HG03196 (cell line): ENCODE data around the gene PIGB.
"Not testable (repeated sequence)": the region's sequence is repeated elsewhere in the genome, so short reads cannot be mapped to it uniquely, and the experiment has no call there.

Source experiments
- ATAC-seq: cut with Tn5 transposase; IDR thresholded peaks from one replicate; pipeline ENCODE4 v1.9.1; 2021; ENCODE audit not compliant: unreplicated experiment

Gene PIGB

DNA sequence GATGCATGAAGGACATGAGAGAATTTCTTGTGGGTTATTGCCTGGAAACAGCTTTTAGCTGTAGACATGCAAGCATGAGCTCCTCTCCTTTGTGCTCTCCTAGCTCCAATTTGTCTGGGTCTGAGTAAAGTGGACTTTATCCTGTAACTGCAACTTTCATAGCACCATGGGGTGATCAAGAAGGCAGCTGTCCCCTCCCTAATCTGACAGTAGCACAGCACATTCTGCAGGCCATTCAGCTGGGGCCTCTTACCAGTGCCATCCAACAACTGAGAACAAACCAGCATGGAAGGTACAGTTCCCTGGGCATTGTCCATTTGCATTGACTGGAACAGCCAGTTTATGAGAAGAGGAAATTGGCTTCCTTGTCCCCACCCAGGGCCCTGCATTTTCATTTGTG lies 21.7 kb upstream of the PIGB start:
- no peak for ATAC-seq

DNA sequence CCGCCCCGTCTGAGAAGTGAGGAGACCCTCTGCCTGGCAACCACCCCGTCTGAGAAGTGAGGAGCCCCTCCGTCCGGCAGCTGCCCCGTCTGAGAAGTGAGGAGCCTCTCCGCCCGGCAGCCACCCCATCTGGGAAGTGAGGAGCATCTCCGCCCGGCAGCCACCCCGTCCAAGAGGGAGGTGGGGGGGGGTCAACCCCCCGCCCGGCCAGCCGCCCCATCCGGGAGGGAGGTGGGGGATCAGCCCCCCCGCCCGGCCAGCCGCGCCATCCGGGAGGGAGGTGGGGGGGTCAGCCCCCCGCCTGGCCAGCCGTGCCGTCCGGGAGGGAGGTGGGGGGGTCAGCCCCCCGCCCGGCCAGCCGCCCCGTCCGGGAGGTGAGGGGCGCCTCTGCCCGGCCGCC lies 16.2 kb upstream of the PIGB start:
- ATAC-seq = not testable (repeated sequence)

DNA sequence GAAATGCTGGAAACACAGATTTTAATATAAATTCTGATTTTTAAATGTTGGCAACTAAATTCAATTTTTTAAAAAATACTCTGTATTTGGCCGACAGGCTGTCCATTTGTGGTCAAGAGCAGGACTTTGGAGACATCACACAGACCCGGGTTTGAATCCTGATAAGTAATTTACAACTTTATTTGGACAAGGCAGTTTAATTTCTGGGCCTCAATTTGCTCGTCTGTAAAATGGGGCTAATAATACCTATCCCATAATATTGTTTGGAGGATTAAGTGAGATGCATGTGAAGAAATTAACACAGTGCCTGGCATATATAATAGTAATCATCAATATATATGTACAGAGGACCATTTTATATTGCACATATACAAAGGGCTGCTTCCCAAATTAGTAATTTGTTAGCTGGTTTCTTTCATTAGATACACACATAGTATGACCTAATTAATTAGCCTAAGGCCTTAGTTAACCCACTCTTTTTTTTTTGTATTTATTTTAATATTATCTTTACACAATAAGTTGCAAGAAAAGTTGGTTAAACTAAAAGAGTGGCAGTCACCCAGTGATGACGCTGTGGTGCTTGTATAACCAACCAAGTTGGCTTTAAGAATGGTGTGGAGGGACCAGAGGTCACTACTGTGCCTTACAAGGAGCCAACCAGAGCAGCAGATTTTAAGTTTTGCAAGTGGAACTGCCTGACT lies 665 bp downstream of the PIGB start:
- ATAC-seq = peak; percentile 31

DNA sequence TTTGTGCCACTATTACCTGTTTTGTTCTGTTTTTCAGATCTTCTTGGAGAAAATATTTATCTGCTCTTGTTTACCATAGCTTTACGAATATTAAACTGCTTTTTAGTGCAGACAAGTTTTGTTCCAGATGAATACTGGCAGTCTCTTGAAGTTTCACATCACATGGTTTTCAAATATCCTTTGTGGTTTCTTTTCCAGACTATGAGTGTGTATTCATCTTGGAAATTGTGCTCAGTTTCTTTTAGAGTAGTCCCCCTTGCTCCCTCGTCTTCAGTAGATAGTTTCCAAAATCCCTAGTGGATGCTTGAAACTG lies 1.2 kb downstream of the PIGB start:
- ATAC-seq = no peak

DNA sequence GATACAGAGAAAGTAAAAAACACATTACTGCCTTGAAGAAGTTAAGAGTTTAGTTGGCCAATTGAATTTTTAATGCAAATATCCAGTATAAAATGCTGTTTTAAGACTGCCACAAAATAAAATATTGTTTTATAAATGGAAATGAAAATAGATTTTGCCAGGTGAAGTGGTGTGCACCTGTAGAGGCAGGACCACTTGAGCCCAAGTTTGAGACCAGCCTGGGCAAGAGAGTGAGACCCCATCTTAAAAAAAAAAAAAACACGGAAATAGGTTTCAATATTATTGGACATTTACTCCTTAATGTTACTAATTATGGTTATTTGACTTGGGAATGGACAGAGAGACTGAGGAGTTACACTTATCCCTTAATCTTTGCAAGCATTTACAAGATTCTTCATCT lies 1.9 kb downstream of the PIGB start:
- no peak for ATAC-seq

DNA sequence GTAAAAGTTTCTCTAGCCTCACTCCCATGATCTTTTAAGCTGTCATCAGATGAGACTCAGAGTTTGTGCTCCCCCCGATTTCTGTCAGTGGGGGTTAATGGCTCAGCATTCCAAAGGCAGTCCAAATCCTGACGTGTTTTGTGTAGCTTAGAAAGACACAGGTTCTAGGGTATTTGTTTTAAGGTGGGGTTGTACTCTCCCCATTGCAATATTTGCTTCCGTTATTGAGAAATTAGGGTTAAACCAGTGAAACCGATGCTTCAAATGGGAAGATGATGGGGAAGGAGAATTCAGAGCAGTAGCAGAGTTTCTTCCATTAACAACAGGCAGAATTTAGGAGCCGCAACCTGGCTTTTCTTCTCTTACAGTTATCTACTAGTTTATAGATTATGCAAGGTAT lies 3.4 kb downstream of the PIGB start:
- no peak for ATAC-seq

DNA sequence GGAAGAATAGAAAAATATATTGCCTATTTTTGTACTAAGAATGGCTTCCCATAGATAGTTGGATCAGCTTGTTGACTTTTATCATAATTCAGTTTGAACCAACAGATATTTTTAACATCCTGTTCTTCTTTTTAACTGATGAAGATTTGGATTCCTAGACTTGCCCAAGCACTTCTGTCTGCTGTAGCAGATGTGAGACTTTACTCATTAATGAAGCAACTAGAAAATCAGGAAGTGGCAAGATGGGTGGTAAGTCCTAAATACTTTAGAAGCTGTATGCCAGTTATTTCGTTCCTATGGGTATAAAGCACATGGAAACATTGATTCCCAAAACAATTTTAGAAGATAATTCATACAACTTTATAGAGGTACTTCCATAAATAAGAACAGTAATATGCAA lies 8.4 kb downstream of the PIGB start:
- no peak for ATAC-seq

DNA sequence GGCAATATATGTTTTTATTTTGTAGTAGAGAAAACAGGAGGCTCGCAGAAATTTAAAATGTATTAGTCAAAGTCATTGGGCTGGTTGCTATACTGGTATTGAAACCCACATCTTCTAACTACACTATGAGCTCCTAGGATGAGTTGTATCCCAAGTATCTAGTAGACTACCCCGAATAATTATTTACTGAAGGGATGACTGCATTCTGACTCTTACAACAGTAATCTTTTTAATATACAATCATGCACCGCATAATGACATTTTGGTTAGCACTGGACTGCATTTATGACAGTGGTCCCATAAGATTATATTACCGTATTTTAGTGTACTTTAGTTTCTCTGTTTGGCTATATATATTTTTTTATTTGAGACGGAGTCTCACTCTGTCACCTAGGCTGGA lies 15.3 kb downstream of the PIGB start:
- ATAC-seq = no peak

DNA sequence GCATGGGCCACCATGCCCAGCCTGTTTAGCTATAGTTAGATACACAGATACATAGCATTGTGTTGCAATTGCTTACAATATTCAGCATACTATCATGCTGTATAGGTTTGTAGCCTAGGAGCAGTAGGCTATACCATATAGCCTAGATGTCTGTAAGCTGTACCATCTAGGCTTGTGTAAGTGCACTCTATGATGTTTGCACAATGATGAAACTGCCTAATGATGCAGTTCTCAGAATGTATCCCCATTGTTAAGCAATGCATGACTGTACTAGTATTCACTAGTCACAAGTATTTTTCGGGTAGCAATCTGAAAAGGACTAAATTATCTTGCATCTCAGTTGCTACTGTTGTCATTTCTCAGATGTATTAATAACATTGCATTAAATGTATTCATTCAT lies 16.0 kb downstream of the PIGB start:
- no peak for ATAC-seq

DNA sequence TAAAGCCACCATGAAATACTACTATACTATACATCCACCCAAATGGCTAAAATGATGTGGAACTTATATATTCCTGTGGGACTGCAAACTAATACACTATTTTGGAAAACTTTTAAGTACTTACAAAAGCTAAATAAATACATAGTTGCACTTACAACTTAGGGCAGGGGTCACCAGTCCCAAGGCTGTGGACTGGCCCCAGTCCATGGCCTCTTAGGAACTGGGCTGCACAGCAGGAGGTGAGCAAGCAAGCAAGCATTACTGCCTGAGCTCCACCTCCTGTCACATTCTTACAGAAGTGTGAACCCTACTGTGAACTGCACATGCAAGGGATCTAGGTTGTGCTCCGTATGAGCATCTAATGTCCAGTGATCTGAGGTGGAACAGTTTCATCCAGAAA lies 18.1 kb downstream of the PIGB start:
- no peak for ATAC-seq

DNA sequence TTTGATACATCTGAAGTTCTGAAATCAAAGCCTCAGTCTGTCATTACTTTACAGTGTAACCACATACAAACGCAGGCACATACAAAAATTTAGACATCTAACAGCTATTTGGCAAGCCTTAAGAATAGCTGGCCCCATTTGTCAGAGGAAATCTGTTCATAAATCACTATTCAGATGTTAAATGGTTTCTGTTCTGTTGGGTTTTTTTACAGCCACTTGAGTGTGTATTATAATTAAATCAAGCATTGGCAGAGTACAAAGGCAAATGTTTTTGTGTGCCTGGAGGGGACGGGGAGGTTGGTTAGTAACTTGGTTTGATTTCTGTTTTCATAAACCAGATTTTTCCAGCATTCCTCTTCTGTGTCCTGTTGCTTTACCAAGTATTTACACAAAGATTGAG lies 24.1 kb downstream of the PIGB start:
- ATAC-seq = no peak

DNA sequence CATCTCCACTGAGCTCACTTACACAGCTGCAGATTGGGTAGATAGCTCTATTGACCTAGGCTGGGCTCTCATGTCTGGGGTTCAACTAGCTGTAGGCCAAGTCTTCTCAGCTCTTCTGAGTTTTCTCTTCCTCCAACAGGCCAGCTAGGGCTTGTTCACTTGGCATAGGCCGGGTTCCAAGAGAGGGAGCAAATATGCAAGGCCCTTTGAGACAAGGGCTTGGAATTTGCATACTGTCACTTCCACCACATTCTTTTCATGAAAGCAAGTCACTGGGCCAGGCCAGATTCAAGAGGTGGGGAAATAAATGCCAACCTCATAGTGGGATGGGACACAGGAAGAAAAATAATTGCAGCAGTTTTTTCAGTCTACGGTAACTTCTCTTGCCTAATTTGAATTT lies 25.2 kb downstream of the PIGB start:
- no peak for ATAC-seq

DNA sequence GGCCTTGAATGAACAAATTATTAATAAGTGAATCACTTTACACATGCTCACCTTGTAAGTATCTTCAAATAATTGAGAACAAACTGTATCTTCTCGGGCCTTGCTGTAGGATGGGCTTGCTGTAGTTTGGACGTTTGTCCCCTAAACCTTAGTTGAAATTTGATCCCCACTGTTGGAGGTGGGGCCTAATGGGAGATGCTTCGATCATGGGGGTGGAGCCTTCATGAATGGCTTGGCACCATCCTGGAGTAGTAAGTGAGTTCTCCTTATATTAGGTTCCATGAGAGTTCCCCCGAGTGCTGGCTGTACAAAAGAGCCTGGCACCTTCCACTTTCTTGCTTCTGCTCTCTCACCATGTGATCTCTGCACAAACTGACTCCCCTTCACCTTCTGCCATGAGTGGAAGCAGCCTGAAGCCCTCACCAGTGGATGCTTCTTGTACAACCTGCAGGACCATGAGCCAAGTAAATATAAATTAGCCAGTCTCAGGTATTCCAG lies 29.3 kb downstream of the PIGB start:
- no peak for ATAC-seq

DNA sequence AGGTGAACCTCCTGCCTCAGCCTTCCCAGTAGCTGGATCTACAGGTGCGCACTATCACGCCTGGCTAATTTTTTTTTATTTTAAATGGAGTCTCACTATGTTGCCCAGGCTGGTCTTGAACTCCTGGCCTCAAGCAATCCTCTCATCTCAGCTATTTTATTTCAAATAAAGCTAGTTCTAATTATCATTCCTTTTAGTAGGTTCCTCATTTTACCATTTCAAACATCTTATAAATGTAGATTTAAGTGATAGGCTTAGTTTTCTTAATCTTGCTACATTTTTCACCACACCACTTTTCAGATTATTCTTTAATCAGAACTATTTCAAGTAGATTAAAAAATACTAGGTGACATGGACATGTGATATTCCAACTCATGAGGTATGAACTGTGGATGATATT lies 30.3 kb downstream of the PIGB start:
- ATAC-seq = no peak

DNA sequence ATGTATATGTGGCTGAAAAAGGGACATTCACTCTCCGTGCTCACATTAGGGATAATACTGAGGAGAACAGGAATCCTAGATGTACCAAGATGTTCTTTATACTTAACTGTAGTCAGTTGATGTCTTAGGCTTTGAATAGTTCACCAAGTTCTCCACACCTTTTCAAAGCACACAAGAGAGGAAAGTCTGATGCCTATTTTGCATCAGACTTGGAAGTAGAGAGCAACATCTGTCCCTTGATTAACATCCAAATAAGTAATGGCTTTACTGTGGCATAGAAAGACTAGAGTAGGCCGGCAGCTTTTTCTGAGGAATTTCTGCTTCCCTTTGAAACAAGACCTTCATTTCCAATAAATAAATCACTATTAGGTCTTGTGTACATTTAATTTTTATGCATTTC lies 34.0 kb downstream of the PIGB start:
- no peak for ATAC-seq

DNA sequence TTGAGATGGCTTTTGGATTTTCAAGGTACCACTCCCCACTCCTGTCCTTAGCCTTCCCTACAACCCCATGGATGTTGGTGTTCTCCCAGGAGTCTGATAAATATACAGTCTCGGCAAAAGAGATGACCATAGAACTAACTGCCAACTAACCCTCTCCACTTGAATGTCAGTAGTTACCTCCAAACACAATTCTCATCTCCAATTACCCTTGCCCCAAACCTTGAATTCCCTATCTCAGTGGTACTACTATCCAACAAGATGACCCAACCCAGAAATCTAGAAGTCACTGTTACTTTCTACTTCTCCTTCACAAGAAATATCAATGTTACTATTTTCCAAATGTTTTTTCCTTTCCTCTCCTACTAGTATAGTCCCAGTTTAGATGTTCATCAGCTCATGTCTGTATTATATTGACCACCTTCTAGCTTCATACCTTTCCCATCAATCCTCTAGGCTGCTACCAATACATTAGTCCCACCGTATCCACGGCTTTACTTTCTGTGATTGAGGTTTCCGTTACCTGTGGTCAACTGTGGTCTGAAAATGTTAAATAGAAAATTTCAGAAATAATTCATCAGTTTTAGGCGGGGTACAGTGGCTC lies 38.1 kb downstream of the PIGB start:
- ATAC-seq = no peak

DNA sequence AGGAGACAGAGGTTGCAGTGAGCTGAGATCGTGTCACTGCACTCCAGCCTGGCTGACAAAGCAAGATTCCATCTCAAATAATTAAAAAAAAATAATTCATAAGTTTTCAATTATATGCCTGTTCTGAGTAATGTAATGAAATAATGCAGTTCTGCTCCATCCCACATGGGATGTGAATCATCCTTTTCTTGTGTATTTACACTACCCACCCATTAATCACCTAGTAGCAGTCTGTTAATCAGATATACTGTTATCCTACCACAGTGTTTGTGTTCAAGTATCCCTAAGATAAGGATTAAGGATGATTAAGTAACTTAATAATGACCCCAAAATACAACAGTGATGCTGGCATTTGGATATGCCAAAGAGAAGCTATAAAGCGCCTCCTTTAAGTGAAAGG lies 38.8 kb downstream of the PIGB start:
- no peak for ATAC-seq

DNA sequence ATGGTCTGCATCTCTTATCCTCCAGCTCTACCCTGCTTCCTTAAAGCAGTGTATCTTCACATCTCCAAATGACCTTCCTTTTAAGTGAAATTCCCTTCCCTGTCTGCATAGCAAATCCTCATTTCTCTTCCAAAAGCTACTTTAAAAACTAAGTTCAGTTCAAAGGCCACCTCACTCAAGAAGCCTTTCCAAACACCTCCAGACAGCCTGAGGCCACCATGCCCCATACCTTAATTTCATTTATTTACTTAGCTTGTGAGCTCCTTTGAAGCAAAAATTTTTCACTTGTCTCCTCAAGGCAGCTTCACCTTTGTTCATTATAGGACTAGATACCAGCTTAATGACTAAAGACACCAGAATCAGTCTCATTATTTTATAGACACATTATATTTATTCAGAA lies 39.4 kb downstream of the PIGB start:
- no peak for ATAC-seq

DNA sequence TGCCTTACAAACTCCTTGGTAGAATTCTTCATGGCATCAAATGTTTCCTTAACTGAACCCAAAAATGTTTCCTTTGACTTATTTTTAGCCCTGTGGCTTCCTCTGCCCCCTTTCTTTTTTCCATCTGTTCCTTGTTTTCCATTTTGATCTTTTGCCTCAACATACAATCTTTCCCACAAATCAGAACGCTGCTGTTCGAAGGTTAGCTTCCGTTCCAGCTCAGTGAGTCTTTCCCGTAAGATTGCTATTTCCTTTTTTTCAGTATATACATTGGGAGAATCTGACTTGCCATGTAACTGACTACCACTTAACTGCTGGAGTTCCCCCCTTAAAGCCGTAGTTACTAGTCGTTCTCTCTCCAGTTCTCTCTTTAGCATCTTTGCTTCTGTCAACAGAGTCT lies 41.2 kb downstream of the PIGB start:
- no peak for ATAC-seq

DNA sequence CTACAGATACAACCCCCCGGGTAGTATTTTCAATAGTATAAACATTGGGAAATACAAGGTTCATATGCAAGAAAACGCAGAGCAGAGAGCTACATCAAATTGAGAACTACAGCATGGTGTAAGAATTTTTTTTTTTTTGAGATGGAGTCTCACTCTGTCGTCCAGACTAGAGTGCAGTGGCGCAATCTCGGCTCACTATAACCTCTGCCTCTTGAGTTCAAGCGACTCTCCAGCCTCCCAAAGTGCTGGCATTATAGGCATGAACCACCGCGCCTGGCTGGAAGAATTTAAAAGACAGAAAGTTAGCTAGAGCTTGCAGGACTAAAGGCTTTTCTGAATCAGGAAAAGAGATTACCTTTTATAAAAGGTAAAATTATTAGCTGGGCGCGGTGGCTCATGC lies 42.0 kb downstream of the PIGB start:
- ATAC-seq = no peak

DNA sequence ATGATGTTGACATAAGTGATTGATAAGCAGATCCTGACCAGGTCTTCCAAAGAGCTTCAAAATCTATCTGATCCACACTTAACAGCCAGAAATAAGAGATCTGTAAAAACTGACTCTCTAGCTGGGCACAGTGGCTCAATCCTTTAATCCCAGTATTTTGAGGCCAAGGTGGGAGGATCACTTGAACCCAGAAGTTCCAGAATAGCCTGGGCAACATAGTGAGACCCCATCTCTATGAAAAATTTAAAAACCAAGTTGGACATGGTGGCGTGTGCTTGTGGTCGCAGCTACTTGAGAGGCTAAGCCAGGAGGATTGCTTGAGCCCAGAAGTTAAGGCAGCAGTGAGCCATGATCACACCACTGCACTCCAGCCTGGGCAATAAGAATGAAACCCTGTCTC lies 43.6 kb downstream of the PIGB start:
- no peak for ATAC-seq

DNA sequence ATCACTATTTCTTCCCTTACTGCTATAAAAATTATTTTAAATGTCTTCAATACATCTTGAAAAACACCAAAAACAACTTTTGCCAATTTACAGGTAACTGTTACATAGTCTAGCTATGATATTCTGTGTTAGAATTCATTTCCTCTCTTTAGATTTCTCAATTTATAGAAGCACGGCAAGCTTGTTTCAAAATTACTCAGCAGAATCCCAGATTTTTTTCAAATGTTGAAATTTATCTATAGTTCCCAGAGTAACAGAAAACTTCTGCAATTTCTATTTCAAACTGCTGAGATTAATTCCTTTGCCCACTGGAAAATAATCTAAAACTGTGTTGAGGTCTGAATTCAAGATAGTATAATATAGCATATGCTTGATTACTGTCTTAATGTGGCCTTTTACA lies 48.0 kb downstream of the PIGB start:
- no peak for ATAC-seq
